HEK293 (cell line): ENCODE results near the gene TBL1Y.

Experiments
- CTCF ChIA-PET: fragments of 350-600 bp; formaldehyde crosslinking; extraction: SDS; loops from one replicate; lab custom pipeline; 2021; ENCODE audit warnings: antibody characterized with exemption; lab: Yijun Ruan, JAX
- POLR2A ChIA-PET: fragments of 300-600 bp; formaldehyde crosslinking; extraction: SDS; loops from one replicate; lab custom pipeline; 2020; ENCODE audit warnings: antibody characterized with exemption, inconsistent platforms; lab: Yijun Ruan, JAX
- H3K27ac ChIP-seq: fragments of 200-500 bp; sonication (Bioruptor generic); 2 replicates; pipeline ENCODE4 v1.5.1; 2014; ENCODE audit warnings: low read depth, low read length, control low read depth, inconsistent platforms; ENCODE audit errors: extremely low read depth
- H3K36me3 ChIP-seq, 2 experiments: fragments of 200-500 bp in 1 of 2; sonication (Bioruptor generic) in 1 of 2; 1 replicate in 1 of 2; 2 replicates in 1 of 2; pipeline ENCODE4 v1.5.1; 2014 to 2017; ENCODE audit warnings: inconsistent platforms in 2 of 2, low read length in 2 of 2; ENCODE audit not compliant: control insufficient read depth in 2 of 2, insufficient read depth in 1 of 2
- H3K4me1 ChIP-seq: fragments of 200-500 bp; sonication (Bioruptor generic); 2 replicates; pipeline ENCODE4 v1.5.1; 2014; ENCODE audit warnings: mild to moderate bottlenecking, low read length, inconsistent platforms; ENCODE audit not compliant: control insufficient read depth, insufficient read depth
- H3K4me3 ChIP-seq: 2 replicates; pipeline ENCODE4 v1.5.1; 2011; ENCODE audit warnings: low read depth, mild to moderate bottlenecking, control low read depth, low read length, moderate library complexity
- H3K9me3 ChIP-seq: fragments of 200-500 bp; sonication (Bioruptor generic); 2 replicates; pipeline ENCODE4 v1.5.1; 2014; ENCODE audit warnings: low read depth, low read length, inconsistent platforms; ENCODE audit not compliant: control insufficient read depth, insufficient read depth
- ATF2 ChIP-seq: fragments of 450-650 bp; formaldehyde crosslinking; IDR thresholded peaks from 2 replicates; pipeline ENCODE4 v1.5.1; 2016; ENCODE audit warnings: missing biosample characterization, missing genetic modification characterization, low read depth
- BCL11B ChIP-seq: fragments of 450-650 bp; formaldehyde crosslinking; IDR thresholded peaks from 2 replicates; pipeline ENCODE4 v1.5.1; 2016; ENCODE audit warnings: low read depth, missing biosample characterization, missing genetic modification characterization
- MEIS1 ChIP-seq: sonication (generic); formaldehyde crosslinking; IDR thresholded peaks from 2 replicates; pipeline ENCODE4 v1.8.1; 2022; ENCODE audit warnings: missing genetic modification reagents, mild to moderate bottlenecking, borderline replicate concordance
- MYNN ChIP-seq: fragments of 450-650 bp; formaldehyde crosslinking; IDR thresholded peaks from 2 replicates; pipeline ENCODE4 v1.5.1; 2016; ENCODE audit warnings: missing biosample characterization, missing genetic modification characterization, borderline replicate concordance
- PBX3 ChIP-seq: sonication (generic); formaldehyde crosslinking; IDR thresholded peaks from 2 replicates; pipeline ENCODE4 v1.8.1; 2022; ENCODE audit warnings: mild to moderate bottlenecking, moderate library complexity, missing genetic modification reagents
- PRDM6 ChIP-seq: fragments of 450-650 bp; formaldehyde crosslinking; IDR thresholded peaks from 2 replicates; pipeline ENCODE4 v1.5.1; 2017; ENCODE audit warnings: missing biosample characterization, missing genetic modification characterization
- SALL2 ChIP-seq: fragments of 450-650 bp; formaldehyde crosslinking; IDR thresholded peaks from 2 replicates; pipeline ENCODE4 v1.5.0; 2017; ENCODE audit warnings: missing biosample characterization, mild to moderate bottlenecking, missing genetic modification characterization, borderline replicate concordance
- WT1 ChIP-seq: fragments of 450-650 bp; formaldehyde crosslinking; IDR thresholded peaks from 2 replicates; pipeline ENCODE4 v1.5.1; 2016; ENCODE audit warnings: missing biosample characterization, missing genetic modification characterization
- ZBTB7A ChIP-seq: fragments of 450-650 bp; formaldehyde crosslinking; IDR thresholded peaks from 2 replicates; pipeline ENCODE4 v1.5.1; 2016; ENCODE audit warnings: low read depth, missing biosample characterization, missing genetic modification characterization
- ZEB2 ChIP-seq: fragments of 450-650 bp; formaldehyde crosslinking; IDR thresholded peaks from 2 replicates; pipeline ENCODE4 v1.5.1; 2016; ENCODE audit warnings: missing biosample characterization, missing genetic modification characterization
- ZNF138 ChIP-seq: fragments of 450-650 bp; formaldehyde crosslinking; IDR thresholded peaks from 2 replicates; pipeline ENCODE4 v1.5.1; 2016; ENCODE audit warnings: missing biosample characterization, missing genetic modification characterization, borderline replicate concordance
- ZNF280D ChIP-seq: fragments of 450-650 bp; formaldehyde crosslinking; IDR thresholded peaks from 2 replicates; pipeline ENCODE4 v1.5.1; 2016; ENCODE audit warnings: missing biosample characterization, missing genetic modification characterization
- ZNF292 ChIP-seq: fragments of 450-650 bp; formaldehyde crosslinking; IDR thresholded peaks from 2 replicates; pipeline ENCODE4 v1.5.1; 2016; ENCODE audit warnings: low read depth, missing biosample characterization, missing genetic modification characterization, borderline replicate concordance
- ZNF335 ChIP-seq: fragments of 450-650 bp; formaldehyde crosslinking; conservative IDR thresholded peaks from 2 replicates; pipeline ENCODE4 v1.5.1; 2016; ENCODE audit warnings: missing biosample characterization, missing genetic modification characterization
- ZNF433 ChIP-seq: fragments of 450-650 bp; formaldehyde crosslinking; IDR thresholded peaks from 2 replicates; pipeline ENCODE4 v1.5.1; 2016; ENCODE audit warnings: missing biosample characterization, missing genetic modification characterization, low read depth
- ZNF501 ChIP-seq: fragments of 450-650 bp; formaldehyde crosslinking; IDR thresholded peaks from 2 replicates; pipeline ENCODE4 v1.5.1; 2016; ENCODE audit warnings: missing biosample characterization, missing genetic modification characterization
- ZNF521 ChIP-seq: fragments of 450-650 bp; formaldehyde crosslinking; IDR thresholded peaks from 2 replicates; pipeline ENCODE4 v1.5.1; 2017; ENCODE audit warnings: missing biosample characterization, mild to moderate bottlenecking, missing genetic modification characterization
- ZNF555 ChIP-seq: fragments of 450-650 bp; formaldehyde crosslinking; conservative IDR thresholded peaks from 2 replicates; pipeline ENCODE4 v1.5.1; 2017; ENCODE audit warnings: missing biosample characterization, mild to moderate bottlenecking, missing genetic modification characterization, inconsistent platforms
- ZNF600 ChIP-seq: fragments of 450-650 bp; formaldehyde crosslinking; IDR thresholded peaks from 2 replicates; pipeline ENCODE4 v1.5.1; 2016; ENCODE audit warnings: missing biosample characterization, missing genetic modification characterization
- ZNF626 ChIP-seq: fragments of 450-650 bp; sonication (Bioruptor Pico); formaldehyde crosslinking; IDR thresholded peaks from 2 replicates; pipeline ENCODE4 v1.5.1; 2018; ENCODE audit warnings: missing biosample characterization, missing genetic modification characterization, inconsistent platforms
- ZNF629 ChIP-seq: fragments of 450-650 bp; formaldehyde crosslinking; IDR thresholded peaks from 2 replicates; pipeline ENCODE4 v1.5.1; 2017; ENCODE audit warnings: missing biosample characterization, missing genetic modification characterization
- ZNF670 ChIP-seq: fragments of 450-650 bp; formaldehyde crosslinking; IDR thresholded peaks from 2 replicates; pipeline ENCODE4 v1.5.1; 2016; ENCODE audit warnings: missing biosample characterization, missing genetic modification characterization, low read depth
- ZNF707 ChIP-seq: fragments of 450-650 bp; formaldehyde crosslinking; IDR thresholded peaks from 2 replicates; pipeline ENCODE4 v1.5.1; 2016; ENCODE audit warnings: missing biosample characterization, missing genetic modification characterization
- ZNF792 ChIP-seq: fragments of 450-650 bp; formaldehyde crosslinking; IDR thresholded peaks from 2 replicates; pipeline ENCODE4 v1.5.1; 2016; ENCODE audit warnings: missing biosample characterization, missing genetic modification characterization
- ZSCAN16 ChIP-seq: fragments of 450-650 bp; formaldehyde crosslinking; IDR thresholded peaks from 2 replicates; pipeline ENCODE4 v1.5.1; 2016; ENCODE audit warnings: missing biosample characterization, missing genetic modification characterization

The TBL1Y gene

GRCh38 chrY:7122202-7122601 is 211.7 kb downstream of the TBL1Y start (continued):
- TF ChIP-seq PBX3 (CRISPR knock-in tag) = no peak
- no peak for TF ChIP-seq ZNF707
- TF ChIP-seq ZBTB7A (tag by site-specific recombination) = no peak
- no peak for TF ChIP-seq ZNF433 (tag by site-specific recombination)

- Histone ChIP-seq H3K27ac (no peak overlapping the region), H3K4me1 (no peaks in the 10 kb centered on the region), H3K9me3 (no peaks in the 10 kb centered on the region), H3K36me3 (no peaks in the 10 kb centered on the region), H3K4me3 (no peak overlapping the region)
- TF ChIP-seq ZEB2 (tag by site-specific recombination) (no peak), MEIS1 (no peak), ZNF600 (tag by site-specific recombination) (no peak), ATF2 (no peak), ZNF280D (tag by site-specific recombination) (no peak), ZNF626 (tag by site-specific recombination) (no peak), ZNF521 (tag by site-specific recombination) (no peak), BCL11B (tag by site-specific recombination) (no peak), ZNF292 (tag by site-specific recombination) (no peak), ZSCAN16 (tag by site-specific recombination) (no peak), ZNF792 (no peak)
- CTCF ChIA-PET = no interaction called here
- POLR2A ChIA-PET = no interaction called here
Measured at GRCh38 chrY:7125136-7126056, 214.9 kb downstream of the TBL1Y start.

- CTCF ChIA-PET = no interaction called here
- POLR2A ChIA-PET = no interaction called here
- no peaks in the 10 kb centered on the region for H3K36me3 ChIP-seq
- TF ChIP-seq PRDM6 (tag by site-specific recombination) (no peak), ZNF555 (tag by site-specific recombination) (no peak), WT1 (tag by site-specific recombination) (no peak), ZNF629 (tag by site-specific recombination) (no peak), MYNN (tag by site-specific recombination) (no peak), ZNF335 (tag by site-specific recombination) (no peak), ZNF670 (tag by site-specific recombination) (no peak), ZNF501 (tag by site-specific recombination) (no peak), ZNF138 (tag by site-specific recombination) (no peak), SALL2 (no peak)
Measured at GRCh38 chrY:7128211-7128610, 217.7 kb downstream of the TBL1Y start.

More at GRCh38 chrY:7128211-7128610, 217.7 kb downstream of the TBL1Y start:
- H3K4me1 ChIP-seq = no peaks in the 10 kb centered on the region
- H3K4me3 ChIP-seq = no peak overlapping the region
- no peak overlapping the region for H3K27ac ChIP-seq
- no peaks in the 10 kb centered on the region for H3K9me3 ChIP-seq
